EL (cell line): ENCODE measurements around the gene SLC13A1.

Experiments
- DNase-seq: peaks from one replicate; pipeline ENCODE4 v3.0.0-alpha.2; 2016

SLC13A1 gene

DNA sequence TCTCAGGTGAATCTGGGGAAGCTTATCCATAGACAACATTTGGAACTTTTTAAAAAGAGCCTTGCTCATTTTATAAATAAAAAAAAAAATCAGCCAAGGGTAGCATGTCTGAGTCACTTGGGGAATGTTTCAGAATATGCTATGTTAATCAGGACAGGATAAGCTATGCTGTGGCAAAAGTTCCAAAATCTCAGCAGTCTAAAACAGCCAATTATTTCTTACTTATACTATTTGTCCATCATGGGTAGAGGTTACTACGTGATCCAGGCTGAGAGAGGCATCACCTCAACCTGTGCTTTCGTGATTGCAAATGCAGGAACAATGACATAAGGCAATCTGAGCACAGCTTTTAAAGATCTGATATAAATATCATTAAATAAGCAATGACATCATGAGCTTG is 6.5 kb downstream of the SLC13A1 start:
- no peak for DNase-seq

DNA sequence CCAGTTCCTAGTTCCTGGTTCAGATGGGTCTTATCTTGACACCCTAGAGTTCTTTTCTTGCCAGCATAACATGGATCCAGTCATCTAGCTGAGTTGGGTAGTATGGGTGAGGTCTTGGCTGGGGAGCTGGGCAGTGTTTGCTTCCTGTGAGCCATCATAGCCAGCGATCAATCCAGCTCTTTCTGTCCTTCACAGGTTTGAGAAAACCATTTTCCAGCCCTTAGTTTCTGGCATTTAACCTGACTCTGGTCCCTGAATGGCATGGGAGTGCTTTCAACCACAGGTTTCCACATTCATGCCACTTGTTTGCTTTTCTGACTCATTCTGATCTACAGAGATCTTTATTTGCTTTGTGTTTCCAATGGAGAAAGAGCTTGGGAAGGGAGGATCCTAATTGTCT is 8.6 kb downstream of the SLC13A1 start:
- DNase-seq = no peak

DNA sequence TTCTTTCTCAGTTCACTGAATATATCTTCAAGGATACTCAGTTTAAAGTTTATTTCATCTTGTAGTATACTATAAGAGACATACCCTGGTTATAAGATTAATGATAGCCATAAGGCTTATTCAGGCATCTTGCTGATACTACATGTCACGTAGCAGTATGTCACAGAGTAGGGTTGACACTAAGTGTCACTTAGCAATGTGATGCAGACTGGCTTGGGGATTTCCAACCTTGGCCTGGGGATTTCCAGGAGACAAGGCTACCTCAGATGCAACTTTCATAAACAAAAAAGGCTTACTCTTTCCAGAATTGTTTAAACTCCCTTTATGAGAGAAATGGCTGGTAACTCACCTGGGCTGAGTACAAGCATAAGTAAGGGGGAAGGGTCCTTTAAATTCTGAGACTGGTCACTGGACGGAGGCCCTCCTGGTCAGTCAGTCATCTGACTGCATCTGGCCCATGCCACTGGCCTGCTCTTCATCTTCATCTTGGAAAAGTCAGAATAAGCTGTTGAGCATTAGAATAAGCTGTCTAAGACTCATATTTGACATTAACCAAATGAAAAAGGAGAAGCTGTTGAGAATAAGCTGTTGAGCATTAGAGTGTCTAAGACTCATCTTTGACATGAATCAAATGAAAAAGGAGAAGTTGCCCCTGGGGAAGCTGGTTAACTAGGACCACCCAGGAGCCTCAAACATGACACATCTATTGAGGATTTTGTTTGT is 9.5 kb downstream of the SLC13A1 start:
- DNase-seq = no peak

DNA sequence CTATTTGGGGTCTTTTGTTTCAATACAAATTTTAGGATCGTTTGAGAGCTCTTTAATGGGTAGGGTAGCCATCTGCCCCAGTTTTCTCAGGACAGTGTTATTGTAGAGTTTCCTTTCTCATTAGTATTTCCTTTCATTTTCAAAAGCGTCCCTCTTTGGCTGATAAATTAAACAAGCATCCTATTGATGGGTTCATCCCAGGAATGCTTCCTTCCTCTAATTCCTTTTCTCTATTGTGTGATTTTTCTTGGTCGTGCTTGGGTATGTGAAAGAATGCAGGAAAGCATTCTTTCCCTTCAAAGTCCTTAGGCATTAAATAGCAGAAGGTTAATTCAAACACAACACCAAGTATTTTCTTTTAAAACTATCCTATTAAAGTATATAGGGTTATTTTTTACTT is 14.0 kb downstream of the SLC13A1 start:
- DNase-seq = no peak

DNA sequence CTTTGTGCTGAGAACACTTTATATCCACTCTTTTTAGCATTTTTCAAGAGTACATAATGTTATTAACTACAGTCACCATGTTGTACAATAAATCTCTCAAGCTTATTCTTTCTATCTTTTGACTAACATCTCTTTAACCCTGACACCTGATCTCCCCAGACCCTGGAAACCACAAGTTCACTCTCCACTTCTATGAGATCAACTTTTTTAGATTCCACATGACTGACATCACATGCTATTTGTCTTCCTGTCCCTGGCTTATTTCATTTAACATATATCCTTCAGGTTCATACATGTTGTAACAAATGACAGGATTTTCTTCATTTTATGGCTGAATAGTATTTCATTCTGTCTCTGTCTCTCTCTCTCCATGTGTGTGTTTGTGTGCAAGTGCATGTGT is 15.5 kb downstream of the SLC13A1 start:
- DNase-seq = no peak

DNA sequence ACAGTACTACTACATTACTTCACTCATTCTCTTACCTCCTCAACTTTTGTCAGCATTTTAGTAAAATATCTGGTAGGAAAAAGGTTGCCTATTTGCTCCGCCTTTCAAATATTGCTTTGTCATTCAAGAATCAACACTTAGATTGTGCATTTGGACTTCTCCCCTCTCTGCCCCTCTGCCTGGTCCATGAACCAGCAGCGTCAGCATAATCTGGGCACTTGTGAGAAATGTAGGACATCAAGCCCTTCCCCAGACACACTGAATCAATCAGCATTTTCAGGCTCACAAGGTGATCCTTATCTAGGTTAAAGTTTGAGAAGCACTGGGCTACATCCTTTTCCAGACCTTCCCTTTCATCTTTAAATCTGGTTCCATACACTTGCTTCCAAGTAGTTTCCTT is 16.3 kb downstream of the SLC13A1 start:
- DNase-seq = no peak

DNA sequence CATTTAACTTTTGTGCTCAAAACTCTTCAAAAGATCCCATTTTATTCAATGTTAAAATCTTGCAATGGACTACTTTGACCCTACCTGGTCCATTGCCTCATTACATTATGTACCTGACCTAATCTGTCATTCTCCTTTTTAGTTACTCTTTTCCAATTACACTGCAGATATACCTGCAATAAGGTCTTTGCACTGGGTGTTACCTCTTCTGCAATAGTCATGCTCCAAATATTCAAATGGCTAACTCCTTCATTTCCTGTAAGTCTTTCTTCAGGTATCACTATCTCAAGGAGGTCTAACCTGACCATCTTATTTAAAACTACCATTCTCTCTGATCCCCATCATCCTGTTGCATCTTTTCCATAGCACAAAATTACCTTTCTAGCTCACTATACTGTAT is 22.3 kb downstream of the SLC13A1 start:
- DNase-seq = no peak

DNA sequence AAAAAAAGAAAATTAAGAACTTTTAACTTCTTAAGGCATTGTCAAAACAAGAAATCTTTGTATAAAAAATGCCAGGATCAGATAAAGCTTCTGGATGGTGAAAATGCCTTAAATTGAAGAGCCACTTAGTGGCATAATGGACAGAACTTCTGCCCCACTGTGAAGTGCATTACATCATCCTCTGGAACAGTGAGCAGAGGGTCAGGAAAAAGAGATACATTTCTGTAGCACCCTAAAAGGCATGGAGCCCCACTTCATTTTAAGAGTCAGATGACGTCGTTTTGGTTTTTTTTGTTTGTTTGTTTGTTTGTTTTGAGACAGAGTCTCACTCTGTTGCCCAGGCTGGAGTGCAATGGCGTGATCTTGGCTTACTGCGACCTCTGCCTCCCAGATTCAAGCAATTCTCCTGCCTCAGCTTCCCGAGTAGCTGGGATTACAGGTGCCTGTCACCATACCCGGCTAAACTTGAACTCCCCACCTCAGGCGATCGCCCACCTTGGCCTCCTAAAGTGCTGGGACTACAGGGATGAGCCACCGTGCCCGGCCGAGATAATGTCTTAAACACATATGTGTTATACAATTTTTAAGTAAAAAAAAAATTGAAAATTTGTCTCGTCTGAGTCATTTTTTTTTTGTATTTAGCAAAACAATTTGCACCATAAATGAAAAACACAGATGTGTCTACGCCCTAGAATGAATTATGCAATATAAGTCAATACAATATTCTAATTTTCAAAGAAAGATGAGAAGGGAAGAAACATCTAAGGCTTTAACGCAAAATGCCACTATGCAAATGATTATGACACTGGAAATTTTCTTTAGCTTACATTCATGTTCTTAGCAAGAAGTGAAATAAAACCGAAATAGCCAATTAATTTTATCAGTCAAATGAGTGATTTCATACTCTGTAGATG is 29.2 kb downstream of the SLC13A1 start:
- no peak for DNase-seq

DNA sequence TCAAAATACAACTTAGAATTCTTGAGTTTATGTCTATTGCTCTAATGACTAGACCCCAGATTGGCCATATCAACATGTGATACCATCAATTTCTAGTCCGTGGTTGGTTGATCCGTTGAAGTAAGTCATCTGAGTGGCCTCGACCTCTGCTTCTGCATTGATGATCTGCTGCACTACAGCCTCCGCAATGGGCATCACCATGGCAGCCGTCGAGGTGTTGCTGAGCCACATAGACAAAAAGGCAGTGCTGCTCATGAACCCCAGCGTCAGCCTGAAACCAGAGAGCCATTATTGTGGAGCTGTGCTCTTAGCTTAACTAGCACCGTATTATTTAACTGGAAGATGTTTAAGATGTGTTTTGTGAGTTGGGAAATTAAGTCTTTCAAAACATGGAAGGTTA is 30.7 kb downstream of the SLC13A1 start:
- no peak for DNase-seq

DNA sequence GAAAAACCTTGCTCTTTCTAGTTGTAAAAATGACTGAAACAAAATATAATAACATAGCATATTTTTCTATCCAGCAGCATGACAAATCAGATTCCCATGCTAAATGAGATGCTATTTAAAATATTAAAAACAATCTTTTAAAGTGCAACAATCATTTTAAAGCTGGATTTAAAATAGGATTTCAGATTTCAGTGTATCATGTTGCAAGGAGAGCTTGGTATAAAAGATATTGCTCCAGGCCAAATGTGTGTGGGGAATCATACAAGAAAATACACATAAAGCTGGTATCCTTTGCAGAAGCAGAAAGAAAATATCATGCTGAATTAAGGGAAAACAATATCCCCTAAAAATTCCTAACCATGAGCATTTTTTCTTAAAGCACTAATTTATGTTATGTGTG is 42.2 kb downstream of the SLC13A1 start:
- no peak for DNase-seq

DNA sequence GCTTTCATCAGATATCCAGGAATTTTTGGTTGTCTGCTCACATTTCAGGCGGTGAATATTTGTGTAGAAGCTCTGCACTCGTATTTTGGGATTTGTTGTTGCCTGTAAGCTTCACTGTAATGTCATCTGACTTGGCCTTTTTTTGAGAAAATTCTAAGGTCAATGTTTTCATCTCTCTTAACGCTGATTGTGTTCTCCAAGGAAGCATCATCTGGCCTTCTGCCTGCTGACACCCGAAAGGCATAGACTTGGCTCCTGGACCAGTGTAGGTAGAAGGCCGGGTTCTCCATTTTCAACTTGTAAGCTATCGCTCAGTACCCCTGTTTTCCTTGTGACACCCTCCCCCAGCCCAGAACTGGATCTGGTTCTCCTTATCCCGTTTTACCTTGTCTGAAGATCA is 44.2 kb downstream of the SLC13A1 start:
- no peak for DNase-seq

DNA sequence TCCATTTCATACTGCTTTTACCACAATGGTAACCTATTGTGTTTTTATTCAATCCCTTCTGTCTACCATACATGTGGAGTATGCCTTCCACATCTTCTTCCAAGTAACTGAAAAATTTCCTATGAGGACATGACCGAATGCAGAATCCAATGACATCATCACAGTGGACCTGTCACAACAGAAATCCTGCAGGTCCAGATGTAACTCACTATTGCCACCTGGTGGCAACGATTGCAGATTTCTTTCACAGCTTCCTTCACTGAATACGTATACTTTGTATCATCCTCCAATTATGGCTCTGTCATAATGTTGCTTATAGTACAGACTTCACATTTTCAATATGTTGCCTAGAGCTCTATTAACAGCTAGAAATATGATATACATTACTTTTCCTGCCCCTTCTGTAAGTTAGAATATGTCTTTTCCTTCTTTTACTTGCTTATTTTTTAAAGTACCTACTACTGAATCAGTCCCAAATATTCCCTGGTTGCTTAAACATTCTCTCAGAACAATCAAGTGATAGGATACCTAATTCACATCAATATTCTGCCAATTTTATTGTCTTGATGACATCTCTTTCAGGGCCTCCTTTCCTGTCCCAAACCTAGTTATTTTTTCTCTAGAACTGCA is 45.4 kb downstream of the SLC13A1 start:
- peak; percentile 58 for DNase-seq

DNA sequence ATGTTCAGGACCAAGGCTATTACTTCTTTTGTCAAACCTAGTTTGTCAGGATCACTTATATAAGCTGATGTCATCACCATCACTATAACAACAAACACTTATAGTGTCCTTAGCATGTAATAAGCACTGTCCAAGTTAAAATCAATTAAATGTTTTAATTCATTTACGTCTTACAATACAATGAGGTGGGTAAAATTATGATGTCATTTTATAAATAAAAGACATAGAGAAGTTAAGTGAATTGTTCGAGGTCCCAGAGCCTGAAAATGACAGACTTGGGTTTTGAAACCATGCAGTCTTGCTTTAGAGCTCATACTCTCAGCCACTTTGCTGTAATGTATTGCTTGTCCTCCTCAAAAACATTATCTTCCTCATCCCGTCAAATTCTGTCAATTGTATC is 48.3 kb downstream of the SLC13A1 start:
- DNase-seq = no peak

DNA sequence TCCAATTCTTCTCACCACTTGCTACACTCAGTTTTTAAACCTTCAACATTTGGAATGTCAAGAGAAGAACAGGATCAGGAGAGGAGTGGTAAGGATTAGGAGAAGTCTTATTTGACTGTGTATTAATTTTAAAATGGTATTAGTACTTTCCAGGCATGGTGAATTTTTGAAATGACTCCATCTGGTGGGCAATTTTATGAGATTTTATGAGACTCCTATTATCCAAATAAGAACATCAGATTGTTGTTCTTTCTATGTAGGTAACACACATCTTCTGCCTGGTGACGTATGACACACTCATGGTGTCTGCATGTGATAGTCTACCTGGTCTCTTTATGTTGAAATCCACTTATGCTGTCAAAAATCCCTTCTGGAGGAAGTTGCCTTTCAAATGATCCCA is 51.0 kb downstream of the SLC13A1 start:
- DNase-seq = no peak

DNA sequence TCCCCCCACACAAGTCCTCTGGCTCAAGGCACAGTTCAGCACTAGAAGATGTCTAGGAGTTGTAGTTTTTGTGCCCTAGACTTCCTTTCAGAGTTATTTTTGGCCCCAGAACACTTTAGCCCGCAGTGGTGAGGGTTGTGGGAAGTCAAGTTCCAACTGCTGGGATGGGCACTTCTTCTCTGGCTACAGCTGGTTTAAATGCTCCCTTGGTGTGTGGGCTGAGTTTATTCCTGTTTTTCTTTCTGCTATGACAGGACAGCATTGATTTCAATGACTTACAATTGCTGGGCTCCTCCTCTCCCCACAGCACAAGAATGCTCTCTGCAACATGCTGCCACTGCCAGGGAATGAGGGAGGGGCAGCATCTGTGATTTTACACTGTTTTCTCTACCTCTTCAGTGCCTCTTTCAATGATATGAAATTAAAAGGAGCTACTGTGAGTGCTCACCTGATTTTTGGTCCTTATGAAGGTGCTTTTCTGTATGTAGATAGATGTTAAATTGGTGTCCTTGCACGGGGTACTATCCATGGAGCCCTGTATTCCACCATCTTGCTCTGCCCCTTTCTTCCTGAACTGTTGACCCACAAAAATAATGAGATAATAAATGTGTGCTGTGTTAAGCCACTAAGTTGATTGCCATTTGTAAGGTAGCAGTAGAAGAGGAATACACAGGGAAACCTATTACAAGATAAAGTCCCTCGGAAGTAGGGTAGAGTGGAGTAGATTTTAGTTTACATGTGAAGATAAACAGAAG is 56.3 kb downstream of the SLC13A1 start:
- no peak for DNase-seq

DNA sequence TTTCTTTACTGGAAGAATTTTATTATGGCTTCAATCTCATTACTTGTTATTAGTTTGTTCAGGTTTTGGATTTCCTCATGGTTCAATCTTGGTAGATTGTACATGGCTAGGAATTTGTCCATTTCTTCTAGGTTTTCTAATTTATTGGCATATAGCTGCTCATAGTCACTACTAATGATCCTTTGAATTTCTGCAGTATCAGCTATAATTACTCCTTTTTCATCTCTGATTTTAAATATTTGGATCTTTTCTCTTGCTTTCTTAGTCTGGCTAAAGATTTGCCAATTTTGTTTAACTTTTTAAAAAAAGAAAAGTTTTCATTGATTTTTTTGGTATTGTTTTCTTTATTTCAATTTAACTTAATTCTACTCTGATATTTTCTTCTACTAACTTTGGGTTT is 59.2 kb downstream of the SLC13A1 start:
- DNase-seq = no peak

DNA sequence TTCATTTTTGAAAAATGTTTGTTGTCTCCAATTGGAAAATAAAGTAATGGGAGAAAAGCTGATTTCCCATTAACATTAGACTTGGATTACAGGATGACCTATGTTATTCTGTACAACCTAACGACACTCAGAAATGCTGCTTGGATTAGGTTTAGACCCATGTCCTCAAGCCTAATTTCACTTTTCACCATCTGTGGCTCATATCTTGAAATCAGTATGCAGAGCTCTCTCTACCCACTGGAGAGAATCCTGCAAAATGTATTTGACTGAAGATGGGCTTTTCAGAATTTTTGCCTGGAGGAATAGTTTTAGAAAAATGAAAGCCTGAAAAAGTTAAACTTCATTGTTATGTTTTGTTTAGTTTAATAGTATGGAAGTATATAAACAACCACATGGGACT is 63.8 kb downstream of the SLC13A1 start:
- DNase-seq = no peak

DNA sequence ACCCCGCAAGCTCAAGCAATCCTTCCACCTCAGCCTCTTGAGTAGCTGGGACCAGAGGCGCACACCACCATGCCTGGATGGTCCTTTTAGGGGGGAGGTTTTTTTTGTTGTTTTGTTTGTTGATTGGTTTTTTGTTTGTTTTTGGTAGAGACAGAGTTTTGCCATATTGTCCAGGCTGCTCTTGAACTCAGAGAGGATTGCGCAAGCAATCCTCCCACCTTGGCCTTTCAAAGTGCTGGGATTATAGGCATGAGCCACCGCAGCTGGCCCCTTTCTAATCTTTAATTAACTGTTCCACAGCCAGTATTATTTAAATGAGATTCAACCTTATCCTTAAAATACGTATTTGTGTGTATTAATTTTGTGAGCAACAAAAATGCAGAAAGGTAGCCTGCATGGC is 65.8 kb downstream of the SLC13A1 start:
- no peak for DNase-seq

DNA sequence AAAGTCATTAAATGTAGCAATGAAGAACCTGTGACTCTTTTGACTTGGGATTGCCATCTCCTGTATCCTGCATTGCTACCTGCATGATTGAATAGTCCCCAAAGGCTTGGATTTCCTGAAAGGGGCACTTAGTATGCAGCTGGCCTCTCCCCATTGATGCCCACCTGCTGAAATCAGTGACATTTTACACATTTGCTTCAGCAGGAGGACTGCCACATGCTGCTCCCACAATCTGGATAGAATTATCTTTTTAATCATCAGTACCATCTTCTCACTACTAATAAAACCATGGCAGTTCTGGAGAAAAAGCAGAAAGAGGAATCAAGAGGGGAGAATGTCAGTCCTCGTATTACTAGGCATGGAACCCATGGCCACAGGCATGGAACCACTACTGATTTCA is 67.8 kb downstream of the SLC13A1 start:
- no peak for DNase-seq

DNA sequence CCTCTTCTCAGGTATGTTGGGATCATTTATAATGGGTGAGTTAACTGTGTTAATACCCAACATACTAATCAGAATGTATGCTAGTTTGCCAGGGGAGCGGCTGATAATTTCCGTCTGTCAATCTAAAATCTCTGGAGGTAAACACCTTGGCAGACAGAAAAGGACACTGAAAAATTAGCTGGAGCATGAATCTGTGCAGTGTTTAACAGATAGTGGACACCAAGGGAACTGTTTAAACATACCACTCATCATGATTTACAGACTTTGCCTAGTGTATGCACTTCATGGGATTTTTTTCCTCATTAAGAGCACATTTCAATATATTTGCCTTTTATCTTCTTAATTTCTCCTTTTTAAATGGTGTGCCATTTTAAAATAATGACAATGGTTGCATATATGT is 68.2 kb downstream of the SLC13A1 start:
- no peak for DNase-seq

DNA sequence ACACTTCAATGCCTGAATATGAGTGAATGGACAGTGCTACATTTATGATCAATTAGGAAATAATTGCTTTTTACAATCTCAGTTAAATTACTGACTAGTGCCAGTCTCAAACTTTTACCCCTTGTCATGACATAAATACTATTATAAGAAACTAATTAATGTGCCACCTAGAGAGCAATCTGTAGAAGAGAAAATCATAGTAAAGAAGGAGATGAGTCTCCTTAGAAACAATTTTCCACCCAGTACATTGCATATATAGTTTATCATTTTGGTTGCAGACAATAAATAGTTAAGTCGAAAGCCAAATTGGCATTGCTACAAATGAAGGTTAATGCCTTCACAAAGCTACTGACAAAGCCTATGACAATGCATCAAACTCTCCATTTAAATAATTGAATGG is 68.6 kb downstream of the SLC13A1 start:
- DNase-seq = no peak

DNA sequence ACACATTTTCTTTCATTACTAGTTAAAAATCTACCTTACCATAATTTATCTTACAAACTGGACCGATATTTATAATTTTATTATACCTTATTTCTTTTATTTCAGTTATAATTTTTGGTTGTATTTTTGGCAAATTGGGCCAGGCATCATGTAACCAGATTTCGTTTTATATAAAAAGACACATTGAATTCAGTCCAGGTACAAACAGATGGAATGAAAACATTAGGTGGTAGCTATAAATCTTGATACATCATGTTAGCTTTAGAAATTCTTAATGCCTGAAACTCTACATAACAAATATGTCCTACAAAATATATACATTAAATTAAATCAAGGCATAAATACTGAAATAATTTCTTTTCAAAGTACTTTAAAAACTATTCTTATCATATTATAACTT is 73.1 kb downstream of the SLC13A1 start:
- no peak for DNase-seq

DNA sequence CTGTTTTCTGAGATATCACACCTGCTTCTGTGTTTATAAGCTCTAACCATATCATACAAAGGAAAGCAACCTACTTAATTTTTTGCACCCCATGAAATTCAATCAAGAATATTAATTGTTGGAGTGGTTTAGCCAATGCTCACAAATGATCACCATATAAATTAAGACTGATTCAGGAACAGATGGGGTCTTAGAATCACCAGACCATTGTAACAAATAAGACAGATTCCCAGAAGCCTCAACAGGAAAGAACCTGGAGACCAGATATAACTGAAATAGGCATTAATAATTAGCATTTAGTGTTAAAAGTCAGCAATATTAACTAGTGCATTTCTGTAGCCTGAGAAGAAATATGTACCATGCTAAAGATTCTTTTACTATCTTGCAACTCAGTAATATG is 73.6 kb downstream of the SLC13A1 start:
- DNase-seq = no peak
